Loucy (cell line): Measurements from ENCODE around the gene GNS.

Experiments
- CTCF ChIP-seq: fragments of 200-600 bp; sonication (generic); conservative IDR thresholded peaks from 2 replicates; pipeline ENCODE4 v1.5.1; 2014; ENCODE audit warnings: mild to moderate bottlenecking, antibody characterized with exemption, low read length
- EZH2phosphoT487 ChIP-seq: fragments of 200-600 bp; IDR thresholded peaks from 2 replicates; pipeline ENCODE4 v1.6.1; 2018; ENCODE audit warnings: antibody characterized with exemption, mild to moderate bottlenecking, moderate library complexity, borderline replicate concordance

DNA sequence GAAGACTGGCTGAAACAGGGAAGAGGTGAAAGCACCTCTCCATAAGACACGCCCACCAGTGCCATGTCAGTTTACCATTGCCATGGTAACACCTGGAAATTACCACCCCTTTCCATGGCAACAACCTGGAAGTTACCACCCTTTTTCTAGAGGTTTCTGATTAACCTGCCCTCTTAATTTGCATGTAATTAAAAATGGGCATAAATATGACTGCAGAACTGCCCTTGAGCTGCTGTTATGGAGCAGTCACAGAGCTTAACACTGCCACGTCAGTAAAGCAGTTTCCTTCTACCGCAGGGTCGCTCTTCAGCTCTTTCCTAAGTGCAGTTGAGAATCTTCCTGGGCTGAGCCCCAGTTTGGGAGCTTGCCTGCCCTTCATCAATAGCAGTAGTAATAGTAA, 93.7 kb downstream of the GNS start:
- TF ChIP-seq CTCF (no peak), EZH2phosphoT487 (no peak)
